GM12878 (cell line): ENCODE results near the gene GRK5. TPM values are rescaled to one million over a fixed set of nuclear protein-coding genes. Genes with fewer than 3 reads are reported as not detected.
A peak's percentile ranks its signal among the peaks of the same experiment; 100 is the strongest.

Experiments
- ATAC-seq: fragments of 200-7000 bp; cut with Tn5 transposase; 3 replicates; pipeline ENCODE4 v1.9.1; 2020; ENCODE audit warnings: mild to moderate bottlenecking, moderate library complexity
- BruUV-seq: library from RNA; stranded (reverse); fragments of 400-500 nt; replicated peaks from 2 replicates; lab custom pipeline; 2021; lab: Mats Ljungman, UMichigan
- CTCF ChIA-PET: fragments of 300-600 bp; sonication (Branson Sonifier 250); formaldehyde crosslinking; extraction: SDS; loops from one replicate; lab custom pipeline; 2021; ENCODE audit warnings: inconsistent platforms; lab: Yijun Ruan, JAX
- POLR2A ChIA-PET: fragments of 350-600 bp; formaldehyde crosslinking; extraction: SDS; loops from one replicate; lab custom pipeline; 2021; ENCODE audit warnings: inconsistent platforms; lab: Charles Lee
- RAD21 ChIA-PET: fragments of 300-600 bp; sonication (Branson Sonifier 250); formaldehyde crosslinking; loops from one replicate; lab custom pipeline; 2023; ENCODE audit warnings: antibody characterized with exemption; ENCODE audit not compliant: unreplicated experiment; lab: Charles Lee
- SMC1A ChIA-PET: fragments of 300-600 bp; sonication (Branson Sonifier 250); formaldehyde crosslinking; loops from one replicate; lab custom pipeline; 2023; ENCODE audit not compliant: unreplicated experiment, uncharacterized antibody; lab: Charles Lee
- DNase-seq: peaks from one replicate; pipeline ENCODE4 v3.0.0-alpha.2; 2011; ENCODE audit warnings: low read depth, low spot score
- FAIRE-seq: peaks from 3 replicates; lab custom pipeline; 2011; peaks lifted over from hg19 to GRCh38; lab: Jason Lieb, UNC
- H2AFZ ChIP-seq: 2 replicates; pipeline ENCODE4 v1.6.0; 2011; ENCODE audit warnings: low read depth, low read length, control low read depth; ENCODE audit not compliant: control insufficient read depth
- H3K27ac ChIP-seq: 2 replicates; pipeline ENCODE4 v1.5.1; 2011; ENCODE audit warnings: control low read depth; ENCODE audit not compliant: control insufficient read depth, insufficient read depth
- H3K27me3 ChIP-seq, 2 experiments: replicated peaks in 1 of 2; 2 replicates each; pipeline versions ENCODE4 v1.6.0 to v1.6.1; 2011; ENCODE audit warnings: low read length in 1 of 2; ENCODE audit not compliant: control insufficient read depth in 2 of 2, insufficient read depth in 2 of 2
- H3K36me3 ChIP-seq, 2 experiments: 2 replicates each; pipeline ENCODE4 v1.5.1; 2011; ENCODE audit warnings: low read length in 1 of 2; ENCODE audit not compliant: control insufficient read depth in 2 of 2, insufficient read depth in 2 of 2
- H3K4me1 ChIP-seq: 2 replicates; pipeline ENCODE4 v1.6.1; 2011; ENCODE audit warnings: mild to moderate bottlenecking, low read length, moderate library complexity, mixed read lengths; ENCODE audit not compliant: control insufficient read depth, insufficient read depth
- H3K4me2 ChIP-seq: 2 replicates; pipeline ENCODE4 v1.6.0; 2011; ENCODE audit warnings: control low read depth; ENCODE audit not compliant: control insufficient read depth, insufficient read depth
- H3K4me3 ChIP-seq: fragments of 200-600 bp; sonication (generic); 2 replicates; pipeline ENCODE4 v1.5.1; 2016
- H3K79me2 ChIP-seq: 2 replicates; pipeline ENCODE4 v1.6.0; 2011; ENCODE audit warnings: low read length; ENCODE audit not compliant: control insufficient read depth, insufficient read depth
- H3K9ac ChIP-seq: 2 replicates; pipeline ENCODE4 v1.8.0; 2011; ENCODE audit warnings: low read length, control low read depth, mixed read lengths; ENCODE audit not compliant: control insufficient read depth, insufficient read depth
- H3K9me3 ChIP-seq: replicated peaks from 3 replicates; pipeline ENCODE4 v1.5.1; 2011; ENCODE audit warnings: mild to moderate bottlenecking, low read length; ENCODE audit not compliant: control insufficient read depth, insufficient read depth
- H4K20me1 ChIP-seq: 2 replicates; pipeline ENCODE4 v1.6.0; 2011; ENCODE audit not compliant: control insufficient read depth, insufficient read depth
- CHD2 ChIP-seq: IDR thresholded peaks from 2 replicates; pipeline ENCODE4 v1.6.1; 2011; ENCODE audit warnings: low read depth, low read length, improper control_type of control experiment, borderline replicate concordance
- EP300 ChIP-seq, 2 experiments: fragments of 150-350 bp in 1 of 2; IDR thresholded peaks; 2 replicates each; pipeline ENCODE4 v1.6.1; 2011 to 2012; ENCODE audit warnings: low read depth in 2 of 2, low read length in 2 of 2, borderline replicate concordance in 1 of 2, improper control_type of control experiment in 1 of 2, inconsistent platforms in 1 of 2; ENCODE audit not compliant: control insufficient read depth in 1 of 2
- HDAC2 ChIP-seq: fragments of 200-600 bp; sonication (generic); IDR thresholded peaks from 2 replicates; pipeline ENCODE4 v1.6.1; 2017
- KAT2A ChIP-seq: conservative IDR thresholded peaks from 2 replicates; pipeline ENCODE4 v1.6.1; 2011; ENCODE audit warnings: low read depth, low read length; ENCODE audit not compliant: control insufficient read depth
- MEF2A ChIP-seq: IDR thresholded peaks from 2 replicates; pipeline ENCODE4 v1.6.1; 2011; ENCODE audit warnings: low read depth, mild to moderate bottlenecking, low read length, moderate library complexity; ENCODE audit not compliant: insufficient read depth
- NFIC ChIP-seq: IDR thresholded peaks from 2 replicates; pipeline ENCODE4 v1.6.1; 2012; ENCODE audit warnings: low read depth, mild to moderate bottlenecking, inconsistent platforms, low read length, moderate library complexity
- PKNOX1 ChIP-seq: fragments of 450-650 bp; IDR thresholded peaks from 2 replicates; pipeline ENCODE4 v1.6.1; 2016; ENCODE audit warnings: mild to moderate bottlenecking
- POLR2A ChIP-seq: IDR thresholded peaks from 2 replicates; pipeline ENCODE4 v1.6.1; 2011; ENCODE audit warnings: low read depth, mild to moderate bottlenecking, low read length
- POU2F2 ChIP-seq: IDR thresholded peaks from 3 replicates; pipeline ENCODE4 v1.6.1; 2011; ENCODE audit warnings: low read depth, mild to moderate bottlenecking, low read length, borderline replicate concordance
- RAD21 ChIP-seq: IDR thresholded peaks from 2 replicates; pipeline ENCODE4 v1.6.1; 2011; ENCODE audit warnings: mild to moderate bottlenecking, low read depth, low read length, moderate library complexity; ENCODE audit not compliant: insufficient read depth
- RAD51 ChIP-seq: fragments of 450-650 bp; IDR thresholded peaks from 2 replicates; pipeline ENCODE4 v1.6.1; 2016; ENCODE audit warnings: moderate library complexity, mild to moderate bottlenecking, inconsistent platforms
- RUNX3 ChIP-seq: IDR thresholded peaks from 2 replicates; pipeline ENCODE4 v1.6.1; 2012; ENCODE audit warnings: low read length, inconsistent platforms
- YBX1 ChIP-seq: fragments of 450-650 bp; IDR thresholded peaks from 2 replicates; pipeline ENCODE4 v1.6.1; 2016; ENCODE audit warnings: antibody characterized with exemption
- ZNF384 ChIP-seq: IDR thresholded peaks from 2 replicates; pipeline ENCODE4 v1.6.1; 2012; ENCODE audit warnings: low read depth, mild to moderate bottlenecking, low read length, improper control_type of control experiment, borderline replicate concordance
- WGBS: methylation state at CpG from one replicate; pipeline ENCODE4 v1.1.6; 2016; ENCODE audit warnings: low lambda C conversion rate; ENCODE audit not compliant: insufficient replicate concordance, insufficient coverage; ENCODE audit errors: missing lambda C conversion rate; 5-methylcytosine and 5-hydroxymethylcytosine counted together
- in situ Hi-C: fragments of 300-500 bp; cut with MboI; formaldehyde crosslinking; loops from 9 replicates; pipeline ENCODE4 v1.14.3; 2018; ENCODE audit warnings: mixed read lengths
- intact Hi-C: fragments of 100-400 bp; cut with micrococcal nuclease; formaldehyde crosslinking; loops from one replicate; pipeline ENCODE4 v1.14.2; 2022; ENCODE audit not compliant: unreplicated experiment
- polyA plus RNA-seq, 11 experiments: library from polyadenylated mRNA; depleted of rRNA in 4 of 11; unstranded in 6 of 11; stranded (reverse) in 5 of 11; fragments of >200 nt; fragmentation: Nextera tagmentation in 4 of 11; fragmentation: Illumina TruSeq in 1 of 11; extraction: Ambion mirVana in 4 of 11; extraction: Trizol in 1 of 11; gene quantifications; 1 replicate in 1 of 11; 2 replicates in 10 of 11; pipeline versions ENCODE4 v1.2.1 to v1.2.3, GENCODE V29; 2011 to 2016; ENCODE audit warnings: inconsistent platforms in 2 of 11, missing spikeins in 2 of 11, low read depth in 1 of 11
- total RNA-seq, 4 experiments: library from RNA; depleted of rRNA in 3 of 4; stranded (reverse); fragments of >200 nt in 3 of 4; fragmentation: Illumina TruSeq in 1 of 4; extraction: Trizol in 1 of 4; gene quantifications; 2 replicates each; pipeline versions ENCODE4 v1.2.1 to v1.2.3, GENCODE V29; 2013 to 2021
- TF ChIP-seq, protein P1 (sequence below): fragments of 450-650 bp; IDR thresholded peaks from 2 replicates; pipeline ENCODE4 v1.6.1; 2017; ENCODE audit warnings: mild to moderate bottlenecking, moderate library complexity

The GRK5 gene
- total and polyA plus RNA-seq, 10 of the 15 experiments (the other 5 are each of a cell fraction or from before 2014, with no cell fraction given): 0.11 to 22.1 (median 10.0) TPM

GRCh38 chr10:119478111-119478802 lies 270.9 kb downstream of the GRK5 start:
- Histone ChIP-seq H3K9ac (peak overlapping the region; percentile 9), H3K79me2 (no peaks in the 10 kb centered on the region), H3K27ac (peak overlapping the region; percentile 30; the same call in 1 of the 2 replicates)
- TF ChIP-seq RAD21 (no peak), RUNX3 (peak; percentile 35), CHD2 (no peak), RAD51 (peak; percentile 73), PKNOX1 (no peak), KAT2A (no peak), ZNF384 (0 out of 2 replicates have a peak, but pooled peaks have one; percentile 21), POLR2A (no peak), POU2F2 (0 out of 3 replicates have a peak, but pooled peaks have one; percentile 12), HDAC2 (no peak), EP300 (IDR thresholded peaks at IDR 0.05; ENCODE audit: borderline replicate concordance in 1 of 2, control insufficient read depth in 1 of 2, low read depth in 2 of 2, low read length in 2 of 2) (peak in 1 of 2 experiments; percentile 27; a peak in 1 of 4 replicates), YBX1 (no peak), NFIC (0 out of 2 replicates have a peak, but pooled peaks have one; percentile 43), MEF2A (0 out of 2 replicates have a peak, but pooled peaks have one; percentile 18)
- TF ChIP-seq, protein P1, sequence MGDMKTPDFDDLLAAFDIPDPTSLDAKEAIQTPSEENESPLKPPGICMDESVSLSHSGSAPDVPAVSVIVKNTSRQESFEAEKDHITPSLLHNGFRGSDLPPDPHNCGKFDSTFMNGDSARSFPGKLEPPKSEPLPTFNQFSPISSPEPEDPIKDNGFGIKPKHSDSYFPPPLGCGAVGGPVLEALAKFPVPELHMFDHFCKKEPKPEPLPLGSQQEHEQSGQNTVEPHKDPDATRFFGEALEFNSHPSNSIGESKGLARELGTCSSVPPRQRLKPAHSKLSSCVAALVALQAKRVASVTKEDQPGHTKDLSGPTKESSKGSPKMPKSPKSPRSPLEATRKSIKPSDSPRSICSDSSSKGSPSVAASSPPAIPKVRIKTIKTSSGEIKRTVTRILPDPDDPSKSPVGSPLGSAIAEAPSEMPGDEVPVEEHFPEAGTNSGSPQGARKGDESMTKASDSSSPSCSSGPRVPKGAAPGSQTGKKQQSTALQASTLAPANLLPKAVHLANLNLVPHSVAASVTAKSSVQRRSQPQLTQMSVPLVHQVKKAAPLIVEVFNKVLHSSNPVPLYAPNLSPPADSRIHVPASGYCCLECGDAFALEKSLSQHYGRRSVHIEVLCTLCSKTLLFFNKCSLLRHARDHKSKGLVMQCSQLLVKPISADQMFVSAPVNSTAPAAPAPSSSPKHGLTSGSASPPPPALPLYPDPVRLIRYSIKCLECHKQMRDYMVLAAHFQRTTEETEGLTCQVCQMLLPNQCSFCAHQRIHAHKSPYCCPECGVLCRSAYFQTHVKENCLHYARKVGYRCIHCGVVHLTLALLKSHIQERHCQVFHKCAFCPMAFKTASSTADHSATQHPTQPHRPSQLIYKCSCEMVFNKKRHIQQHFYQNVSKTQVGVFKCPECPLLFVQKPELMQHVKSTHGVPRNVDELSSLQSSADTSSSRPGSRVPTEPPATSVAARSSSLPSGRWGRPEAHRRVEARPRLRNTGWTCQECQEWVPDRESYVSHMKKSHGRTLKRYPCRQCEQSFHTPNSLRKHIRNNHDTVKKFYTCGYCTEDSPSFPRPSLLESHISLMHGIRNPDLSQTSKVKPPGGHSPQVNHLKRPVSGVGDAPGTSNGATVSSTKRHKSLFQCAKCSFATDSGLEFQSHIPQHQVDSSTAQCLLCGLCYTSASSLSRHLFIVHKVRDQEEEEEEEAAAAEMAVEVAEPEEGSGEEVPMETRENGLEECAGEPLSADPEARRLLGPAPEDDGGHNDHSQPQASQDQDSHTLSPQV: no peak

More at GRCh38 chr10:119478111-119478802, 270.9 kb downstream of the GRK5 start:
- POLR2A ChIA-PET: interaction anchor here (0.7 to 1.7 kb wide), 4 partner anchors 9 to 119 kb away, joined by 3 to 8 read pairs (median 3); no protein-coding TSS in a partner anchor
- Histone ChIP-seq H3K4me3 (peak overlapping the region; percentile 35; the same call in 1 of the 2 replicates), H3K4me1 (peaks cover 25% of the 10 kb centered on the region), H3K4me2 (peak overlapping the region; percentile 84), H2AFZ (peak overlapping the region; percentile 39; the same call in 1 of the 2 replicates), H4K20me1 (no peaks in the 10 kb centered on the region), H3K27me3 (no peaks in the 10 kb centered on the region), H3K36me3 (no peaks in the 10 kb centered on the region), H3K9me3 (peaks cover 4% of the 10 kb centered on the region; the same call in 1 of the 3 replicates)
- SMC1A ChIA-PET: interaction anchor here (0.8 to 2.5 kb wide), 20 partner anchors 8 to 298 kb away, joined by 3 to 13 read pairs (median 4); no protein-coding TSS in a partner anchor
- RAD21 ChIA-PET: interaction anchor here (0.9 to 1.7 kb wide), 8 partner anchors 10 to 279 kb away, joined by 3 to 10 read pairs (median 4); partner anchors contain the start of gene GRK5
- intact Hi-C loops: no loop called here
- in situ Hi-C loops: no loop called here
- CTCF ChIA-PET: interaction anchor here (1.0 to 2.1 kb wide), 12 partner anchors 8 to 283 kb away, joined by 3 to 23 read pairs (median 4); partner anchors contain the start of gene GRK5
- peak; percentile 56 for FAIRE-seq
- no TSS peak for BruUV-seq
- ATAC-seq: peak; percentile 98
- peak; percentile 46 for DNase-seq
- 2% methylated on average over 8 of the region's 8 CpGs for WGBS
